Endothelial cell (in vitro differentiated cells): ENCODE data around the gene GNAZ. TPM values are rescaled to one million over a fixed set of nuclear protein-coding genes. Genes with fewer than 3 reads are reported as not detected.

Source experiments
- DNase-seq: peaks from one replicate; pipeline ENCODE4 v3.0.0; 2021; ENCODE audit warnings: low spot score
- H3K27ac Mint-ChIP-seq: one replicate; pipeline ENCODE4 v1.8.0; 2021; ENCODE audit warnings: mixed read lengths, inconsistent platforms; ENCODE audit not compliant: unreplicated experiment
- H3K27me3 Mint-ChIP-seq: one replicate; pipeline ENCODE4 v1.8.0; 2021; ENCODE audit warnings: mild to moderate bottlenecking, moderate library complexity, mixed read lengths, inconsistent platforms; ENCODE audit not compliant: unreplicated experiment
- H3K36me3 Mint-ChIP-seq: one replicate; pipeline ENCODE4 v1.8.0; 2021; ENCODE audit warnings: mild to moderate bottlenecking, low read depth, mixed read lengths, inconsistent platforms; ENCODE audit not compliant: unreplicated experiment
- H3K4me1 Mint-ChIP-seq: one replicate; pipeline ENCODE4 v1.8.0; 2021; ENCODE audit warnings: mild to moderate bottlenecking, mixed read lengths, inconsistent platforms; ENCODE audit not compliant: unreplicated experiment
- H3K4me3 Mint-ChIP-seq: one replicate; pipeline ENCODE4 v1.8.0; 2021; ENCODE audit warnings: mild to moderate bottlenecking, mixed read lengths, inconsistent platforms; ENCODE audit not compliant: unreplicated experiment
- H3K9me3 Mint-ChIP-seq: one replicate; pipeline ENCODE4 v1.8.0; 2021; ENCODE audit warnings: mixed read lengths, inconsistent platforms; ENCODE audit not compliant: unreplicated experiment
- CTCF ChIP-seq: fragments of 200-600 bp; sonication (generic); IDR thresholded peaks from one replicate; pipeline ENCODE4 v1.5.0; 2021; ENCODE audit warnings: antibody characterized with exemption; ENCODE audit not compliant: unreplicated experiment
- total RNA-seq: library from RNA; stranded (reverse); fragmentation: NEBNext Ultra II Directional; extraction: Animal tissue kit (Norgen Biotek cat#: 25700); gene quantifications from one replicate; pipeline ENCODE4 v1.2.1, GENCODE V29; 2021; ENCODE audit not compliant: unreplicated experiment

The GNAZ gene
- total RNA-seq, 1 donor from 2014 or later, result 0.21 TPM

GRCh38 chr22:23113067-23113846 is 42.9 kb downstream of the GNAZ start:
- Mint-ChIP-seq H3K27me3 (peaks cover 2% of the 10 kb centered on the region), H3K4me3 (no peak overlapping the region), H3K27ac (no peak overlapping the region), H3K36me3 (no peaks in the 10 kb centered on the region), H3K9me3 (no peaks in the 10 kb centered on the region), H3K4me1 (peaks cover 10% of the 10 kb centered on the region)
- TF ChIP-seq CTCF, result no peak
- no peak for DNase-seq

GRCh38 chr22:23113847-23114720 is 43.8 kb downstream of the GNAZ start:
- no peak for TF ChIP-seq CTCF
- Mint-ChIP-seq H3K36me3 (no peaks in the 10 kb centered on the region), H3K4me1 (peaks cover 10% of the 10 kb centered on the region), H3K4me3 (no peak overlapping the region), H3K27ac (no peak overlapping the region), H3K9me3 (no peaks in the 10 kb centered on the region), H3K27me3 (no peaks in the 10 kb centered on the region)
- no peak for DNase-seq

- Mint-ChIP-seq H3K4me1 (peaks cover 15% of the 10 kb centered on the region), H3K36me3 (no peaks in the 10 kb centered on the region), H3K9me3 (no peaks in the 10 kb centered on the region), H3K27me3 (peaks cover 3% of the 10 kb centered on the region), H3K4me3 (no peak overlapping the region), H3K27ac (no peak overlapping the region)
- DNase-seq, result no peak
- no peak for TF ChIP-seq CTCF
Measured at GRCh38 chr22:23114721-23115020, 44.4 kb downstream of the GNAZ start.

GRCh38 chr22:23115369-23115768 is 45.0 kb downstream of the GNAZ start:
- H3K4me3 Mint-ChIP-seq, result no peak overlapping the region
- no peak overlapping the region for H3K27ac Mint-ChIP-seq
- peaks cover 18% of the 10 kb centered on the region for H3K4me1 Mint-ChIP-seq

More at GRCh38 chr22:23115369-23115768, 45.0 kb downstream of the GNAZ start:
- TF ChIP-seq CTCF, result no peak
- H3K36me3 Mint-ChIP-seq, result no peaks in the 10 kb centered on the region
- no peaks in the 10 kb centered on the region for H3K9me3 Mint-ChIP-seq
- DNase-seq, result no peak
- peaks cover 4% of the 10 kb centered on the region for H3K27me3 Mint-ChIP-seq
